Stimulated activated naive CD8-positive, alpha-beta T cell treated with anti-CD3 and anti-CD28 coated beads, Interleukin-15, Interleukin-2, amounts not matched to agents 100 ng/mL and 50 ng/mL, for 24 hours (primary cell): ENCODE measurements around the gene RNF215.
"Not testable (repeated sequence)": the region's sequence is repeated elsewhere in the genome, so short reads cannot be mapped to it uniquely, and the experiment has no call there.

Experiments
- H3K27ac Mint-ChIP-seq: one replicate; pipeline ENCODE4 v1.8.0; 2021; ENCODE audit warnings: mild to moderate bottlenecking, mixed read lengths
- H3K27me3 Mint-ChIP-seq: one replicate; pipeline ENCODE4 v1.8.0; 2021; ENCODE audit warnings: mixed read lengths
- H3K36me3 Mint-ChIP-seq: one replicate; pipeline ENCODE4 v1.8.0; 2021; ENCODE audit warnings: low read depth, mixed read lengths
- H3K4me1 Mint-ChIP-seq: one replicate; pipeline ENCODE4 v1.8.0; 2021; ENCODE audit warnings: low read depth, mixed read lengths
- H3K4me3 Mint-ChIP-seq: one replicate; pipeline ENCODE4 v1.8.0; 2021; ENCODE audit warnings: mild to moderate bottlenecking, mixed read lengths
- H3K9me3 Mint-ChIP-seq: one replicate; pipeline ENCODE4 v1.8.0; 2021; ENCODE audit warnings: mixed read lengths

RNF215 gene

GRCh38 chr22:30408388-30409102, 21.3 kb upstream of the RNF215 start:
- Mint-ChIP-seq H3K9me3 (no peaks in the 10 kb centered on the region), H3K4me3 (no peak overlapping the region), H3K27me3 (no peaks in the 10 kb centered on the region), H3K36me3 (peaks cover 53% of the 10 kb centered on the region), H3K4me1 (peaks cover 16% of the 10 kb centered on the region), H3K27ac (no peak overlapping the region)

- Mint-ChIP-seq H3K4me1 (peaks cover 14% of the 10 kb centered on the region), H3K27ac (no peak overlapping the region), H3K4me3 (no peak overlapping the region), H3K36me3 (peaks cover 33% of the 10 kb centered on the region), H3K9me3 (no peaks in the 10 kb centered on the region), H3K27me3 (no peaks in the 10 kb centered on the region)
These were observed 19.2 kb upstream of the RNF215 start for GRCh38 chr22:30406400-30406799.

GRCh38 chr22:30405731-30406130, 18.5 kb upstream of the RNF215 start:
- no peak overlapping the region for H3K27ac Mint-ChIP-seq

DNA sequence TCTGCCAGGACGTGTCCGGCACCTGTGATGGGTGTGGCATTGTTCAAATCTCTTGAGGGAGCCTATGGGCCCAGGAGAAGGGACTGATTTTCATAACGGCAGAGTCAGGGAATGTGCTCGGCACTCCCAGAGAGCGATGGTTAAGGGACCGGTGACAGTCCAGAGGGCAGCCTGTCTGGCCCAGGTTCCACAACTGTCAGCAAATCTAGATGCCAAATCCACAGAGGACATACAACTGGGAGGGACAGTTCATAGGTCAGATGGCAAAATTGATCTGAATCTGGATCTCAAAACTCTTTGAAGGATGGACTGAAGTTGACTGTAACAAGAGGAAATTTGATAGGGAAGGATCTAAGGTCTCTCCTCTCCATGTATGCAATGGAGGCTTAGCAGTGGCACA, 17.1 kb upstream of the RNF215 start:
- peaks cover 14% of the 10 kb centered on the region for H3K4me1 Mint-ChIP-seq
- H3K36me3 Mint-ChIP-seq: peaks cover 16% of the 10 kb centered on the region
- no peaks in the 10 kb centered on the region for H3K9me3 Mint-ChIP-seq
- no peak overlapping the region for H3K27ac Mint-ChIP-seq
- H3K27me3 Mint-ChIP-seq: no peaks in the 10 kb centered on the region
- no peak overlapping the region for H3K4me3 Mint-ChIP-seq

More at GRCh38 chr22:30405731-30406130, 18.5 kb upstream of the RNF215 start:
- Mint-ChIP-seq H3K4me1 (peaks cover 14% of the 10 kb centered on the region), H3K4me3 (no peak overlapping the region), H3K36me3 (peaks cover 26% of the 10 kb centered on the region), H3K9me3 (no peaks in the 10 kb centered on the region), H3K27me3 (no peaks in the 10 kb centered on the region)

GRCh38 chr22:30402766-30403104, 15.5 kb upstream of the RNF215 start:
- H3K4me1 Mint-ChIP-seq: peaks cover 21% of the 10 kb centered on the region
- not testable (repeated sequence) for H3K4me3 Mint-ChIP-seq, H3K36me3 Mint-ChIP-seq, H3K9me3 Mint-ChIP-seq, H3K27ac Mint-ChIP-seq, H3K27me3 Mint-ChIP-seq

GRCh38 chr22:30402028-30402765, 15.0 kb upstream of the RNF215 start:
- H3K27me3 Mint-ChIP-seq: no peaks in the 10 kb centered on the region
- H3K4me1 Mint-ChIP-seq: peaks cover 21% of the 10 kb centered on the region
- no peak overlapping the region for H3K4me3 Mint-ChIP-seq
- peaks cover 9% of the 10 kb centered on the region for H3K36me3 Mint-ChIP-seq
- H3K9me3 Mint-ChIP-seq: no peaks in the 10 kb centered on the region
- no peak overlapping the region for H3K27ac Mint-ChIP-seq

DNA sequence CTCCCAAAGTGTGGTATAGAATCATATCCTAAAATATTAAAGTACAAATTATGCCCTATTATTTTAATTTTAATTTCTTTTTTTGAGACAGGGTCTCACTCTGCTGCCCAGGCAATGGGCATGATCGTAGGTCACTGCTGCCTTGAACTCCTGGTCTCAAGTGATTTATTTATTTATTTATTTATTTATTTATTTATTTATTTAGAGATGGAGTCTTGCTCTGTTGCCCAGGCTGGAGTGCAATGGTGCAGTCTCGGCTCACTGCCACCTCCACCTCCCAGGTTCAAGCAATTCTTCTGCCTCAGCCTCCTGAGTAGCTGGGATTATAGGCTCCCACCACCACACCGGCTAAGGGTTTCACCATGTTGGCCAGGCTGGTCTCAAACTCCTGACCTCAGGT, 13.8 kb upstream of the RNF215 start:
- not testable (repeated sequence) for H3K27ac Mint-ChIP-seq, H3K36me3 Mint-ChIP-seq, H3K4me3 Mint-ChIP-seq, H3K27me3 Mint-ChIP-seq, H3K9me3 Mint-ChIP-seq
- peaks cover 31% of the 10 kb centered on the region for H3K4me1 Mint-ChIP-seq

GRCh38 chr22:30400159-30400558, 12.9 kb upstream of the RNF215 start:
- Mint-ChIP-seq H3K27me3 (no peaks in the 10 kb centered on the region), H3K27ac (no peak overlapping the region), H3K4me1 (peaks cover 36% of the 10 kb centered on the region), H3K36me3 (no peaks in the 10 kb centered on the region), H3K4me3 (no peak overlapping the region), H3K9me3 (no peaks in the 10 kb centered on the region)

- H3K4me3 Mint-ChIP-seq: no peak overlapping the region
- H3K27me3 Mint-ChIP-seq: no peaks in the 10 kb centered on the region
These were observed 12.5 kb upstream of the RNF215 start for GRCh38 chr22:30399718-30400117.

DNA sequence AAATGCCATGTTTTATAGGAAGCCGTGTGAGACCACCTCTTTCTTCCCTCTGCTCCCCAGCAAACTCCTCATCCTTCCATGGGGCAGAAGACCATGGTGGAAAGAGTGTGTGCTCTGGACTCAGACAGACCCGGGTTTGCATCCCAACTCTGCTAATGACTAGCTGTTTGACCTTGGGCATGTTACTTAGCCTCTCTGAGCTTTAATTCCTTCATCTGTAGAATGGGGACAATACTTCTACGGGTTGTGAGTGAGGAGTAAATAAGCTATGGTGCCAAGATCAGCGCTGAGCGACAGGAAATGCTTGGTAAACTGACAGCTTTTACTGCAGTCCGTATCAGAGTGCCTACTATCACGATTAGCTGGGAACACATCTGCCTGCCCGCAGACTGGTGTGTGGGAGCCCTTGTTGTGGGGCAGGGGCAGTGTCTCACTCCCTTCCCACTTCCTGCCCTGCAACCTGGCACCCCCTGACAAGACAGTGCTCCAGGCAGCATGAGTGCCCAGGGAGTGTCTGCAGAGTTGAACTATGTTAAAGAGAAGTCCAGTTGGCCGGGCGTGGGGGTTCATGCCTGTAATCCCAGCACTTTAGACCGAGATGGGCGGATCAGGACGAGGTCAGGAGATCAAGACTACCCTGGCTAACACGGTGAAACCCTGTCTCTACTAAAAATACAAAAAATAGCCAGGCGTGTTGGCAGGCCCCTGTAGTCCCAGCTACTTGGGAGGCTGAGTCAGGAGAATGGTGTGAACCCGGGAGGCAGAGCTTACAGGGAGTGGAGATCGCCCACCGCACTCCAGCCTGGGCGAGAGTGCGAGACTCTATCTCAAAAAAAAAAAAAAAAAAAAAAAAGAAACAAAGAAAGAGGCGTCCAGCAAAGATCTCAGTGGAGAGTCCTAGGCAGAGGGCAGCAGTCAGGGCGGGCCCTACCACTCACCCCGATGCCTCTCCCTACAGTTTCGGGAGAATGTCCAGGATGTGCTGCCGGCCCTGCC, 11.8 kb upstream of the RNF215 start:
- Mint-ChIP-seq H3K27ac (no peak overlapping the region), H3K36me3 (no peaks in the 10 kb centered on the region), H3K4me1 (peaks cover 36% of the 10 kb centered on the region), H3K27me3 (no peaks in the 10 kb centered on the region), H3K9me3 (no peaks in the 10 kb centered on the region), H3K4me3 (peak overlapping the region; percentile 86)

More at GRCh38 chr22:30399718-30400117, 12.5 kb upstream of the RNF215 start:
- no peaks in the 10 kb centered on the region for H3K36me3 Mint-ChIP-seq
- no peak overlapping the region for H3K27ac Mint-ChIP-seq
- peaks cover 36% of the 10 kb centered on the region for H3K4me1 Mint-ChIP-seq
- H3K9me3 Mint-ChIP-seq: no peaks in the 10 kb centered on the region

DNA sequence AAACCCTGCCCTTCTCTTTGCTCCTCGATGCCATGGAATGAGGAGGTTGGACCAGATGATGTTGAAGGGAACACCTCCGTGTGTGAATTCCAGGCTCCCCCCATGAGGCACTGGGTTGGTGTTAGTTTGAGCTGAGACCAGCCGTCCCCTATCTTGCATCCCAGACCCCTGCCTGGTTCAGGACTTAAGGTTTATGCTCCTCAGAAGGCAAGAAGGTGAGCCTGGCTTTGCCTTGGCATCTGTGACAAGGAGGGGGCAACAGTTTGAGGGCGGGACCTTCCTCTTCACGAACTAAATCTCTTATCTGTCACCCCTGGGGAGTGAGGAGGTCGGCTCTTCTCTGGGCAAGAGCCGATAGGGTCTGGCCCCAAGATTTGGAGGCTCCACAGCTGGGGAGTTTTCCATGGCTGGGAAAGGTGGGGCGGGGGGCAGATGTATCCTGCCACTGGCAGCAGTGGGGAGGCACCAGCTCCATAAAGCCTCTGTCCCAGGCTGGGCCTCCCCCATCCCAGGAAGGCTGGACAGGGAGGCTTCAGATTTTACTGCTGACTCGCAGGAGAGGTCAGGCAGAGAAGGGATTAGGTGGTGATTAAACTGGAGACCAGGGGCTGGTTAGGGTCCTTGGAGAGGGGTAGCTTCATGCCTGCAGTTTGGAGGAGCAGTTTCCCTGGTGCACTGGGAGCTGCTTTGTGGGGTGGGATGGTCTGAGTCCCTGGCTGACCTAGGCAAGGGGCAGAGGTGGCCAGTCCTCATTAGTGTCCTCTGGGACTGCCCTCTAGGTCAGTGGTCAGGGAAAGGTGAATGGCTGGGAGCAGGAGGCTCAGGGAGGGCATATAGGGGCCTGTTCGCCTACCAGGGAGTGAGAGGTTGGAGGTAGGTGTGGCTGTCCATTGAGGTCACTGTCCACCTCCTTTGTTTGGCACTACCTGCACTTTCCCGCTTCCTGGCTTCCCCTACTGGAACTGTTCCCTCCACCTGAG, 10.7 kb upstream of the RNF215 start:
- no peaks in the 10 kb centered on the region for H3K27me3 Mint-ChIP-seq
- peaks cover 41% of the 10 kb centered on the region for H3K4me1 Mint-ChIP-seq
- peak overlapping the region; percentile 31 for H3K27ac Mint-ChIP-seq
- no peaks in the 10 kb centered on the region for H3K9me3 Mint-ChIP-seq
- no peaks in the 10 kb centered on the region for H3K36me3 Mint-ChIP-seq
- peak overlapping the region; percentile 86 for H3K4me3 Mint-ChIP-seq

DNA sequence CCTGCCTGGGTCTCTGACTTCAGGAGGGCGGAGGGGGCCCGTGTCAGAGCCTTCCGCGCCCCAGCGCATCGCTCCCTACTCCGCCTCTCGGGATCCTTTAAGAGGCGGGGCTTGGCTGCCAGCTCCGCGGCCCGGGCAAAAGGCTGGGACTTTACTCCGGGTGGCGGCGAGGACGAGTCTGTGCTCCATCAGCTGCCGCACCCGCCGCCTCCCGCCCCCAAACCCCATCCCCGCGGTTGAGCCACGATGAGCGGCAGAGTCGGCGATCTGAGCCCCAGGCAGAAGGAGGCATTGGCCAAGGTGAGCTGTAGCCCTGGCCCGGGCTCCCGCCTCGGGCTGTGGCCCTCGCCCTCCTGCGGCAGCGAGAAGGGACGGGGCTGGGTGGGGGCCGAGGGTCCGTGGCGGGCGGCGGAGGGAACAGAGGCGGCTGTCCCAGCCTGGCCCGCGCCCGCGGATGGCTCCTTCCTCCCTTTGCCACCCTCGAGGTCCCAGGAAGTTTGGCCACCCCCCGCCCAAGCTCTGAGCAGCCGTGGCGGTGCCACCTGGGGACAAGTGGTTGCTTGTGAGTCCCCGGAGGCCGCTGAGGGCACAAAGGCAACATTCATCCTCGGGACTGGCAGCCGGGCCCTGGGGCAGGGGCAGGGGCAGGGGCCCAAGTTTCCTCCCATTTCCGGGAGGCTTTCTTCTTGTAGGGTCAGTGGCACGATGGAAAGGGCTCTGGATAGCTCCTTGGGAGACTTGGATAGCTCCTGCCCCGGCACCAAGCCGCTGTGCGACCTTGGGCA, 9.9 kb upstream of the RNF215 start, which contains the start of gene SEC14L2:
Gene SEC14L2, plus strand, starts transcription at position 148 of the 785 bp plus-strand sequence. Its CDS starts 99 bp downstream, at position 247.
- Mint-ChIP-seq H3K9me3 (no peaks in the 10 kb centered on the region), H3K4me3 (peak within 1 kb of the TSS; percentile 86), H3K27me3 (no peaks in the 10 kb centered on the region), H3K36me3 (no peaks in the 10 kb centered on the region), H3K27ac (peak within 1 kb of the TSS; percentile 76), H3K4me1 (peaks cover 47% of the 10 kb centered on the region)

DNA sequence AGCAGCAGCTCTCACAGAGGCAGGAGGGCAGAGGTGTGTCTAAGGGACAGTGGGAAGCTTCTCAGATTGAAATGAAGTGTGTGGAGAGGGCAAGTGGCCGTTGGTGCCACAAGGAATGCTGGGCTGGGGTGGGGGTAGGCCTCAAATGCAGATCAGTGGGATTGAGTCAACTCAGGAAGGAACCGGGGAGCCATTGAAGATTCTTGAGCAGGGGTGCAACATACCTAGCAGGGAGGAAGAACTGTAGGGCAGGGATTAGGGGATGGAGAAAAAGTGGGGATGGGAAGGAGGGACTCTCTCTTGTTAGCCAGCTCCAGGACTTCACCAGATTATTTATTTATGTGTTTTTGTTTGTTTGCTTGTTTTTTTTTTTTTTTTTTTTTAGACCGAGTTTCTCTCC, 6.7 kb upstream of the RNF215 start:
- H3K4me3 Mint-ChIP-seq: no peak overlapping the region
- no peaks in the 10 kb centered on the region for H3K9me3 Mint-ChIP-seq
- no peaks in the 10 kb centered on the region for H3K27me3 Mint-ChIP-seq
- no peak overlapping the region for H3K27ac Mint-ChIP-seq
- H3K4me1 Mint-ChIP-seq: peaks cover 63% of the 10 kb centered on the region
- no peaks in the 10 kb centered on the region for H3K36me3 Mint-ChIP-seq
